ENCODE data around the gene ADAMTS17.

The ADAMTS17 gene

DNA sequence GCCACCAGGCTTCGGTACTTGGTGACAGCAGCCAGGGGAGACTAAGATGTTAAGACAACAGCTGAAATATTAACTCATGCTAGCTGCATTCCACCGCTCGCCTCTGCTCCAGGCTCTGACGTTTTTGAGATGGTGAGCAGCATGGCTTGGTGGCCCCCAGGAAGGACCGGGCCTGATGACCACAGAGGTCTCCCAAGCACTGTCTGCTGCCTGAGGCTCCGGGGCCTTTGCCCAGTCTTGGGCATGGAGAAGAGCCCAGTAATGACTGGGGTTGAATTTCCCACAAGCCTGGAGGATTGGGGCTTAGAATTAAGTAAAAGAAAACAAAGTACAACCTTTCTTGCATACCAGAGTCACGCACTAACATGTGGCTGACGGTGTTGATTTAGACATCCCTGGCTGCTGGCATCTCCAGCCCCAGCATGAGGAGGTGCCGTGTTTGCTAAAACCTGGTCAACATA is 364.9 kb downstream of the ADAMTS17 start:
- no peak for DNase-seq (ENCODE audit: low read depth in 2 of 2)

DNA sequence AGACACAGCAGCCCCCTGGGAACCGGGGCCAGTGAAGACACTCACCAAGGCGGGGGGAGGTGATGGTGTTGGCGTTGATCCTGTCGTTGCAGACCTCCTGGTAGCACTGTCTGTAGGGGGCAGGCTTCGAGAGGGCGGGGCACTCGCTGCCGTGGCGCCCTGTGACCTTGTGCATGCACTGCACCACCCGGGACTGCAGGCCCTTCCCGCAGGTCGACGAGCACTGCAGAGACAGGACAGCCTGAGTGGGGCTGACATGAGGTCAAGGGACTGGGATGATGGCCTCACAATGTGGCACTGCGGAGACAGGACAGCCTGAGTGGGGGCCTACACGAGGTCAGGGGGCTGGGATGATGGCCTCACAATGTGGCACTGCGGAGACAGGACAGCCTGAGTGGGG is 365.8 kb downstream of the ADAMTS17 start:
- no peak for DNase-seq (ENCODE audit: low read depth in 2 of 2)

DNA sequence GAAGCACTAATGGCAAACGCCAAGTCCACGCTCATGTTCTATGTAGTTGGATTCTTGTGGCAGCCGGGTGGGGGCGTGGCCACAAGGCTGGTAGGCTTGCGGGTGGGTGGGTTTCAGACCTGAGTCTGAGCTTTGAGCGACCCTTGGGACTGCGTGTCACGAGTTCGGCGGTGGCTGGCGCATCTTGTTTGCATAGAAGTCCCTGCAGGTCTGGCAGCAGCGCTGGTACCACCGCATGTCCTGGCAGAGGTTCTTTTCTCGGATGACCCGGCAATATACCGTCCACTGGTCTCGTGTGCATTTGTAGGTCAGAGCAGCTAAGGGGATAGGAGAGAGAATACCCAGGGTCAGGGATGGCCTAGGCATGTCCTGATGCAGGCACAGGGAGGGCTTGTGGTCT is 367.5 kb downstream of the ADAMTS17 start:
- no peak for DNase-seq (ENCODE audit: low read depth in 2 of 2)

DNA sequence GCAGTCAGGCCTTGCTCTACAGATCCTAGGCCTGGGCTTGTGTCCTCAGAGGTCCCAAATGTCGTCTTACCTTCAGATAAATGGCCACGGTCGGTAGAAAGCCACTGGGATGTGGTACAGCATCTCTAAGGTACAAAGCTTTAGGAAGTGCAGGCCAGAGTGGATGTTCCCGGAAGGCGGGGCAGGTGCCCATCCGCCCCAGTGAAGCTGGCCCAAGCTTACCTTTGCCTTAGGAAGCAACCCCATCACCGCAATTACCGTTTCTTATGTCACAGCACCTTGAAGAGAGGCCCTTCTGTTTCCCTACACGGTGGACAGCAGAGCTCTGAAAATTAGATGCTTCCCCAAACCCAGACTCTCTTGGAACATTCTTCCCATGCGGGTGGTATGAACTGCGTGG is 368.4 kb downstream of the ADAMTS17 start:
- DNase-seq (ENCODE audit: low read depth in 2 of 2), result no peak

DNA sequence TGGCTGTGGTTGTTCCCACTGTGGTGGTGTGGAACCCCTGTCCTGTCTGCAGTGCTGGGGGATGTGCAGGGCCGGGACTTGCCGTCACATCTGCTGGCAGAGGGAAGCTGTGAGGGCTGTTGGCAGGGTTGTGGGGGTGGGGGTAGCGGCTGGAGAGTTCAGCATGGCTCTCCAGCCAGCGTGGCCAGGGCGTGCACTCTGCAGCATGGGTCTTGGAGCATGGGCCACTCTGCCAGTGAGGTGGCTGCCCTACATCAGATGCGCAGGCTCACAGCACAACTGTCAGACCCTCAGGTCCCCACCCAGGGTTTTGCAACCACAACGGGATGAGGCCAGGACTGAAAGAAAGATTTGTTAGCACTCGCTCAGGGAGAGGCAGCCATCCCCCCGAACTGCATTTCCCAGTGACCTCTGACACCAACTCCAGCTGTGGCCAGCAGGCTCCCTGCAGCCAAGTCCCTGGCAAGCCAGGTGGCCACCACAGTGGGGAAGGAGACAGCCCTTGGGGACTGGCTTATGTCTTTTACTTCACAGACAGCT is 370.8 kb downstream of the ADAMTS17 start:
- DNase-seq (ENCODE audit: low read depth in 2 of 2), result no peak

DNA sequence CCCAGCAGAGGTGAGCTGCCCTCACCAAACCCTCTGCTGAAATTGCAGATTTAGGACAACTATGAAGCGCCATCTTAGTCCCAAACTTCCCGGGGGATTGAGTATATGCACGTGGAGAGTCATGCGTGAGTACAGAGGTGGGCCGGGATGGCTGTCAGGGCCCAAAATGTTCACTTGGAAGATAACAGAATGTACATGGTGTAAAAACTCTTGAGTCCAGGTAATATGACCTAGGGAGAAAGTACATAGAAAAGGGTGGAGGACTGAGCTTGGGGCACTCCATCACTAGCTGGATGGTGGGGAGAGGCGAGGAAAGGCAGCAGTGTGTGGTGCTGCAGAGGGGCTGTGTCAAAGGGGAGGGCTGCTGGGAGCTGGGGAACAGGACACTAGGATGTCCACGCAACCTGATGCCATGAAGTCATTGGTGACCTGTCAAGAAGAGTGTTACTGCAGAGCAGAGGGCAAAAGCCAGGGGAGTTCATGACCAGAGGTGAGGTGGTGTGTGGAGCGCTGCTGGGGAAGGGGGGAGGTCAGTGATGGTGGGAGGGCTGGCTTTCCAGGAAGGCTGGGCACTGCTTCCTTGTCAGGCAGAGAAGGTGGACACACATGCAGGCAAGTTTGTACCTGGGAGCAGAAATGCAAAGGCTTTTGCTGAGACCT is 372.4 kb downstream of the ADAMTS17 start:
- no peak for DNase-seq (ENCODE audit: low read depth in 2 of 2)

DNA sequence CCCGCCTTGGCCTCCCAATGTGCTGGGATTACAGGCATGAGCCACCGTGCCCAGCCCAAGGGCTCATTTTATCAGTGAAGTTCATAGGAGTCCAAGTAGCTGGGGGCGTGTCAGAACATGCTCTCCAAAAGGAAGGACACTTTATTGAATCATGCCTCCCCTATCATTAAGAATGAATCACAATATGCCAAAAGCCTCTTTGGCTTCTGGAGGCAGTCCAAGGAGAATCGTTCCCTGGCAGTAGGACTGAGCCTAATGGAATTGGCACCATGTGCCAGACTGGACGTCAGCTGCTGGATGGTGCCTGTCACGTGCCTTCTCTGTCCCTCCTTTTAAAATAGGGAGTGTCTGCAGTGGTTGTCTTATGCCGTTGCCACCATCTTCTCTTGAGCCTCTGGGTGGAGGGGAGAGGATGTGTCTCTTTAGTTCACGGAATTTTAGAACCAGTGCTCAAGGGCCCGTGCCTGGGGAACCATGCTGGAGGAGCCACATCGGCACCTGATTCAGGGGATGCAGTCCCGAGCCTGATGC is 373.9 kb downstream of the ADAMTS17 start:
- DNase-seq (ENCODE audit: low read depth in 2 of 2), result no peak

DNA sequence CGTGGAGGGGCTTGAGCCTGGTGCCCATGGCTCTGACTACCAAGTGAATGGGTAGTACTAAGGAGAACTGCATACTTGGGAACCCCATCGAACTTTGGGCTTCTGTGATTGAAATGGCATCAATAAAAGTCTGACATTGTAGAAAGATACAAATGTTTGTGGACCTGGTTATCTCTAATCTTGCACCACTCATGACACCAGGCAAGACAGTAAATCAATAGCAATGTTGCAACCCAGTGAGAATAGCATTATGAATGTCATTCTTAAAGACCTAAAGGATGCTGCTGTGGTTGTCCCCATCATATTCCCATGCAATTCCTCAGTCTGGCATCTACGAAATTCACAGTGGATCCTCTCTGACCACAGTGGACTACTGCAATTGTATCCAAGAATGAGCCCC is 375.0 kb downstream of the ADAMTS17 start:
- DNase-seq (ENCODE audit: low read depth in 2 of 2), result no peak

DNA sequence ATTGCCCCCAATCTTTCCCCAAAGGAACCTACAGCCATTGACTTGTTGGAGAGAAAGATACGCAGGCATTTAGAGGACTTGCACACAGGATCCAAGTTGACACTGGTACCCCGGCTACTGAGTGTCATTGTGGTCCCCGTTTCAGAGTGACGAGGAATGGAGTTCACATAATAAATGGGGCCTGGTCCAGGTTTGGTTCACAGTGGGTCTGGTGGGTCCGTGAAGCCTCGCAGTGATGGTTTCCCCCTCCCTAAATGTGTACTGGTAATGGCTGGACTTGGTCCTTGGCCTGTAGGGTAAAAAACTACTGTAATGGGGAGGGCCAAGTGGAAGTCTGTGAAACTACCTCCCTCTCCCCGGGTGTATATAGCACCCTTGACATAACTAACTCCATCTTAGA is 376.4 kb downstream of the ADAMTS17 start:
- DNase-seq (ENCODE audit: low read depth in 2 of 2), result no peak

DNA sequence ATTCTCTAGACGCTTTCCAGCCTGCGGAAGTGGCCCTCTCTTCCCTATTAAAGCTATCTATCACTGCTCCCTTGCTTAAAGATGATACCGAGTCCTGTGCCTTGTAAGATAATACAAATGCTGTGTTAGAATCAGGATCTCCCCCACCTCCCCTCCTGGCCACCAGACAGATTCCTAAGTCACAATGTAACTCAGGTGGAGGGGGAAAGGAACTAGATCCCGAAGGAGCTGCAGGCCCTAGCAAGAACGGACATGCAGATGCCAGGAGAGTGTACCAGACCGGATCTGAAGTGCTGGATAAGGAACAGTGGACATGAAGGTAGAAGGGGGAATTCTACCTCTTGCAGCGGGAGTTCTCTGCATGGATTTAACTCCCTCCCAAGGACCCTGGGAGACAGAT is 377.8 kb downstream of the ADAMTS17 start:
- no peak for DNase-seq (ENCODE audit: low read depth in 2 of 2)

DNA sequence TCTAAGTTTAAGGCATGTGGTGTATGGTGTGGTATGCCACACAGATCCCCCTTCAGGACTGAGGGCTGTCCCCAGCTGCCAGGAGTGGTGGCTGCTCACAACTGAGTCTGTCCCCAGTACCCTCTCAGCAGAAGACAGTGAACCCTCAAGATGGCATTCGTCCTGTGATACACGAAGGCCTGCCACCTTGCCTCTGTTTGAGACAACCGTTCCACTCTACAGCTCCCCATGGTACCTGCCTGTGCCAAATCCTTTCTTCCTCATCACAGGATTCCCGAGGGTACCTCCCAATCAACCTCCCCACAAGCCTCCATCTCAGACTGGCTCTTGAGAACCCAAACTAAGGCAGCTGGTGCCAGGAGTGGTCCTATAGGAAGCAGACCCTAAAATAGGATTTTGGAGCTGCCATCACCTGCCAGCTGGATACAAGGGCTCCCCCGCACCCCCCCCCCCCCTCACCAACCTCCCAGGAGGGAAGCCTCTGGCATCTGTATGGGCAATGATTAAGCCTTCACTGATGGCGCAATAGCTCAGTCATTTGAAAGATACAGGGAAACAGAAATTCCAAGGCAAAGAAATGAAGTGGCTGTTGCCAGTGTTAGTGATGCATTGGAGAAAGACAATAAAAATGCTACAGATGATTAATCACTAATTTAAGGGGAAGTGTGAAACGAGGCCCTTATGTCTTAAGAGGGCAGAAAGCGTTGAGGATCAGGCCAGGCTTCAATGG is 378.5 kb downstream of the ADAMTS17 start:
- DNase-seq (ENCODE audit: low read depth in 2 of 2), result no peak

DNA sequence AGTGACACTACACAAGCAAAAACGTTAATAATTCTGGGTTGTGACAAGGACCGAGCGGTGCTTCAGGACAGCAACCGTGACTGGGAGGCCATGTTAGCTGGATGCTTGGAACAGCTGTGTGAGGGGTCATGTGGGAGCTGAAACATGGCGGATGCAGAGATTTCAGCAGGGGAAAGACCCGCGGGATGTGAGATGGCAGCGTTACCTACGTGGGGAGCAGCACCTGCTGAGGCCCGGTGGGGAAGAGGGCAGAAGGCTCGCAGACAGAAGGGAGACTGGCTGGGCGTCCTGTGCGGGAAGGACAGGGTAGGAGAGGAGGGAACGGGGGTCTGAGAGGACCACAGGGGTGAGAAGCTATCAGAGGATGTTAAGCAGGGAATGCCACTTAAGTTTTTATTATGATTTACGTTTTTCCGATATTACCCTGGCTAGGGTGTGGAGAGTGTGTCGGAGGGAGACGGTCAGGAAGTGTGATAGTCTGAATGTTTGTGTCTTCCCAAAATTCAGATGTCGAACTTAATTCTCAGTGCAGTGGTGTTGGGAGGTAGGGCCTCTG is 379.7 kb downstream of the ADAMTS17 start:
- DNase-seq (ENCODE audit: low read depth in 2 of 2), result no peak

DNA sequence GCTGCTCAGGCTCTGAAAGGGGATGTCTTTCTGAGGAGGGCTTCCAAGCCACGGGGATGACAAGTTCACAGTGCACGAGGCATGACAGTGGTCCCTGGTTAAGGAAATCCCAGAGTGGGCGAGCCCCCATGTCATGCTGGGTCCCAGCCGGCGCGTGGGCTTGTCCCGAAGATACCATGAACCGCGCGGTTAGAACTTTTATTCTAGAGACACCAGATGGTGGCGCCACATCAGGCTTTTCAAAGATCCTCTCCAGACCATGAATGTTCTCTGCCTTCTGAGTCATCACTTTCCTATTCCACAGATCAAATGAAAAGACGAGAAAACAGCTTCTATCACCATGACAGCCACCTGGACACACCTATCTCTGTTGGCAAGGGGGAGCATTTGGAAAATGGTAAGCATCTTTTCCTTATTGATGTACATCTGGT is 380.7 kb downstream of the ADAMTS17 start:
- DNase-seq (ENCODE audit: low read depth in 2 of 2), result peak in 1 of 2 donors; percentile 21

DNA sequence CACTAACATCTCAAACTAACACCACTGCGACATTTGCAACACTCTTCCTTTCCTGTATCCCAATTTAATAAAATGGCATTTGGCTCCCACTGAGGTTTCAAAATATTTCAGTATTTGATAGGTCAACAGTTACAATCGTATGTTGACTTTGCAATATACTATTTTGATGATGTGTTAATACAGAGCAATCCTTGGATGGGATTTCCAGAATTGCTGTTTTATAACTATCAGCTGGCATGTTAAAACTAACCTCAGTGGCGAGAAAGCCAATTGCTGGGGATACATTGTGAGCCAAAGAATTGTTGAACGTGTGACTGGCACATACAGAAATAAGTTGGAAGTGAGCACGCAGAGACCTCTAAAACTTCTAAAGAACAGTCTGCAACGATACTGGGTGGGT is 382.4 kb downstream of the ADAMTS17 start:
- no peak for DNase-seq (ENCODE audit: low read depth in 2 of 2)

DNA sequence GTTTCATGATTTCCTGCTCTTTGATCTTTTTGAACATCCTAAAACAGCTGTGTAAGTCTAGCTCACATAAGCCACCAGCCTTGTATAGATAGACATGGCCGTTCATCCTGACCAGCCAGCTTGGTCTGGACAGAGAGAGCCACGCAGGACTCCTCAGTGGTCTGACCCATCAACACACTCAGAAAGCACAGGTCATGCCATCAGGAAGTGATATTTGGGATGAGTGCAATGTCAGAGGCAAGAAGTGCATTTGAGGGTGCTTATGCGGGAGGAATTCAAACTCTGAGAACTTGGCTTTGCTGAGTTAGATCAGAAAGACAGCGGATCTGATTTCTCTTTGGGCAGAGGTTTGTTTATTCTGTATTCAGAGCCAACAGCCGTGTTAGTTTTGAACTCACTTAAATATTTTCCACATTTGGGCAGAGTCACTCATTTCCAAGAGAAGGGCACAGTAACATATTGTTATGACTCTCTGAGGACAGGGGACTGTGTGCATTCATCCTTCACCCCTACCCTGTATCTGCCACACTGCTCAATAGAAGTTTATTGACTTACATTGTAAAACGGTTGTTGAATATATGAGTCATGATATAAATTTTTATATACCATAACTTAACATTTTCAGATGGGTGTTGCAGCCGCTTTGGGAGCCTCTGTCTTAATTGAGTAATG is 383.2 kb downstream of the ADAMTS17 start:
- DNase-seq (ENCODE audit: low read depth in 2 of 2), result no peak

DNA sequence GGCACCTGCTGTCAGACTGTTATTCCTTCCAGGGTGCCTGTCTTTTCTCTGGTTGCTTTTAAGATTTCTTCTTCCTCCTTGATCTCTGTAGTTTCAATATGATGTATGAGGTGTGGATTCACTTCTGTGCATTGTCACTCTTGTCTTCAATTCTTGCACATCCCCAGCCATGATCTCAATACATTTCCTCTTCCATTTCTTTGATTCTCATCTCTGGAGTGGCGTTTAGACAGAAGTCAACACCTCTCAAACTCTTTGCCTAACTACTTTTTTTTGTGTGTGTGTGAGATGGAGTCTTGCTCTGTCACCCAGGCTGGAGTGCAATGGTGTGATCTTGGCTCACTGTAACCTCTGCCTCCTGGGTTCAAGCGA is 384.1 kb downstream of the ADAMTS17 start:
- DNase-seq (ENCODE audit: low read depth in 2 of 2), result no peak

DNA sequence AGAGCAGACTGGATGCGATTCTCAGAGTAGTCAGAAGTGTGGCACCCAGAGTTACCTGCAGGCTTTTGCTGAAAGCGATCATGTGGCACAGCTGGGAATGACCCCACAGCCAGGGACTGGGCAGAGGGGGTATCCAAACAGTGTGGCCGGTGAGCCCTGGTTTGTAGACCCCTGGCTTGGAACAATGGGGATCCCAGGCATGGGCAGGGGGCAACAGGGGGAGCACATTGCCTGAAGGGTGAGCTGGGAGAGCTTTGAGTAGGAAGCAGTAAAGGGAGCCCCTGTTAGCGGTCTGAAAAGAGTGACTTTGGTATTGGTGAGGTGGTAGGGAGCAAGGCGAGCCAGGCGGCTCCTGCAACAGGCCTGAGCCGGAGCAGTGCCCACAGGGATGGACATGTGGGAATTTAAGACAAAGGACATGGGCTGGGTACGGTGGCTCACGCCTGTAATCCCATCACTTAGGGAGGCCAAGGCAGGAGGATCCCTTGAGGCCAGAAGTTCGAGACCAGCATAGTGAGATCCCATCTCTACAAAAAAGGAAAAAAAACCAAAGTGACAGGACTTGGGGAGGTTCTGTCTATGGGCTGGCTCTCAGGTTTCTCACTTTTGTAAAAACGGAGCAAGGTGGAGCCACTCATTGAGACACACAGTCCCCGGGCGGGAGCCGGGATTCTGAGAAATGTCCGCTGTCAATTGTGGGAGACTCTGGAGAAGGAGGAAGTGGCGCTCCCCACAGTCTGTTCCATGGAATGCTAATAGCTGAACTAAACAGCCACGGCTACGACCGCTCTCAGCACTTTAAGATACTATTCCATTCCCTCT is 384.7 kb downstream of the ADAMTS17 start:
- no peak for DNase-seq (ENCODE audit: low read depth in 2 of 2)

DNA sequence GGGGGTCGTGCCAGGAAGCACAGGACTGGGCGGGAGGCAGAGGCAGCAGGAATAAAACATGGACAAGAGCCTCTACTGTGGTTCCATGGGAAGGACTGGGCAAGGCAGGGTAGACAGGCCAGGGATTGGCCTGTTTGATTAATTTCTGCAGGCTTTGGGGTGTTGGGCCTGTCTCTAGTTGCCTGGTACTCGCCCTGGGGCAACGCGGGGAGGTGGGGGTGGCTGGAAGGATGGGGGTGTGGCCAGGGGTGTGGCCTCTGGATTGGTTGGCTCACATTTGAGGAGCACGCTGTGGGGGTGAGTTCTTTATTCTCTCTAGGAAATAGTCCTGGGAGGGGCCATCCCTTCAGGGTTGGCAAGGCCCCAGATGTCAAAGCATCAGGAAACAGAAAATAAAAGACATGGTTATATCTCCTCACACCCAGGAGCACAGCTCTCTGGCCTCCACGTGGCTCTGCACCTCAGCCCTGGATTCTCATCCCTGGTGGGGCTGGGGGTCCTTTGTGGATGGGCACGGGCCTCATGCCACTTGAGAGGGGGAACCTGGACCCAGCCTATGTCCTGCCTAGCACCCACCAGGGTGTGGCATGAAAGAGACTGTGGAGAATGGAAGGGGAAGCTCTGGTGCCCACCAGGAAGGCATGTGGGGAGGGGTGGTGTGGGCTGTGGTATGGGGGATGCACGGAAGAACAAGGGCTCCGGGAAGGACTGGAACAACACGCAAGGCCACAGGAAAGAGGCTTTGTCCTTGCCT is 385.6 kb downstream of the ADAMTS17 start:
- no peak for DNase-seq (ENCODE audit: low read depth in 2 of 2)

DNA sequence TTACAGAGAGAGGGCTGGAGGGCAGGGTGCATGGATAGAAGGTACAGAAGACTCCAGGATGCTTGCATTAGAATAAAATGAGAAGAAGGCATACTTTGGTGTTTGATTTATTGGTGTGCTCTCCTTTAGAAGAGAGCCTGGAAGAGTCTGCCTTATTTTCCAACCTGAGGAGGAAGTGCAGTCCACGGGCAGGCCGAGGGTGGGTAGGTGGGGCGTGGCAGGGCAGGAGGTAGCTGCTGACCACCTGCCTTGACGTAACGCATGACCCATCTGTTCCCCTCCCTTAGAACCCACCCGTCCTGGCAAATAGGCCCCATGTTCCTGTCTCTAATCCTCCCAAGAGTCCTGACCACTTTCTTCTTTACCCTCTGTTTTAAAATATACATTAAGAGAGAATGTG is 386.2 kb downstream of the ADAMTS17 start:
- no peak for DNase-seq (ENCODE audit: low read depth in 2 of 2)

DNA sequence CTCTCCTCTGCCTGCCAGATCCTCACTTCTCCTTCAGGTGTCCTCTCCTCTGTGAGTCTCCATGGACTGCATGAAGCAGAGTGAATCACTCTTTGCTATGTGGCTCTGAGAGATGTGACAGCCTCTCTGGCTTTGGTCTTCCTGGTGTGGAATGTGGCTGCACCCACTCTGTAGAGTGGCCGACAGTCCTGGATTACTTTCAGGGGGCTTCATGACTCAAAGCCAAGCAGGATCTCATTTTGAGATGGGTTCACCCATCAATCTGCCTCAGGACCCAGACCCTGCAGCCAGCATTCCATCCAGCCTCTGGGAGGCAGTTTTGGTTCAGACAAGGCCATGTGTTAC is 386.6 kb downstream of the ADAMTS17 start:
- DNase-seq (ENCODE audit: low read depth in 2 of 2), result no peak
